ENCODE data around the gene MCF2L. TPM values are rescaled to one million over a fixed set of nuclear protein-coding genes. Genes with fewer than 3 reads are reported as not detected.

The MCF2L gene
- total RNA-seq, 1 donor from 2014 or later, result 41.2 TPM

GRCh38 chr13:113005997-113006396 lies 37.0 kb downstream of the MCF2L start:
- Histone ChIP-seq H3K27me3 (ENCODE audit: low read depth) (peaks cover 11% of the 10 kb centered on the region), H3K36me3 (peaks cover 6% of the 10 kb centered on the region), H3K27ac (replicated peaks) (no peak overlapping the region), H3K4me3 (no peak overlapping the region), H3K9me3 (replicated peaks) (no peaks in the 10 kb centered on the region), H3K4me1 (peaks cover 65% of the 10 kb centered on the region)
- intact Hi-C loops (cut with micrococcal nuclease), result no loop called here
- no peak for DNase-seq
- TF ChIP-seq CTCF (IDR thresholded peaks at IDR 0.05; ENCODE audit: borderline replicate concordance), result no peak

GRCh38 chr13:113006660-113007059 lies 37.6 kb downstream of the MCF2L start:
- H3K36me3 ChIP-seq, result peaks cover 6% of the 10 kb centered on the region
- H3K27me3 ChIP-seq (ENCODE audit: low read depth), result peaks cover 7% of the 10 kb centered on the region
- no peak overlapping the region for H3K27ac ChIP-seq (replicated peaks)
- DNase-seq, result no peak
- H3K4me1 ChIP-seq, result peaks cover 59% of the 10 kb centered on the region
- no peaks in the 10 kb centered on the region for H3K9me3 ChIP-seq (replicated peaks)
- intact Hi-C loops (cut with micrococcal nuclease), result no loop called here
- TF ChIP-seq CTCF (IDR thresholded peaks at IDR 0.05; ENCODE audit: borderline replicate concordance), result no peak
- H3K4me3 ChIP-seq, result no peak overlapping the region

GRCh38 chr13:113008851-113009250 lies 39.8 kb downstream of the MCF2L start:
- Histone ChIP-seq H3K36me3 (peaks cover 6% of the 10 kb centered on the region), H3K27ac (replicated peaks) (peak overlapping the region; percentile 59), H3K4me3 (no peak overlapping the region), H3K27me3 (ENCODE audit: low read depth) (no peaks in the 10 kb centered on the region), H3K9me3 (replicated peaks) (no peaks in the 10 kb centered on the region), H3K4me1 (peaks cover 46% of the 10 kb centered on the region)
- intact Hi-C loops (cut with micrococcal nuclease), result no loop called here
- DNase-seq, result no peak
- TF ChIP-seq CTCF (IDR thresholded peaks at IDR 0.05; ENCODE audit: borderline replicate concordance), result no peak

- no peaks in the 10 kb centered on the region for H3K27me3 ChIP-seq (ENCODE audit: low read depth)
- H3K4me1 ChIP-seq, result peaks cover 46% of the 10 kb centered on the region
- intact Hi-C loops (cut with micrococcal nuclease), result no loop called here
- no peak for DNase-seq
- no peaks in the 10 kb centered on the region for H3K9me3 ChIP-seq (replicated peaks)
- H3K36me3 ChIP-seq, result peaks cover under 1% of the 10 kb centered on the region
- no peak overlapping the region for H3K4me3 ChIP-seq
- H3K27ac ChIP-seq (replicated peaks), result peak overlapping the region; percentile 59
- TF ChIP-seq CTCF (IDR thresholded peaks at IDR 0.05; ENCODE audit: borderline replicate concordance), result no peak
These were observed 40.9 kb downstream of the MCF2L start for GRCh38 chr13:113009743-113010509.

GRCh38 chr13:113010510-113010865 lies 41.5 kb downstream of the MCF2L start:
- no peak for TF ChIP-seq CTCF (IDR thresholded peaks at IDR 0.05; ENCODE audit: borderline replicate concordance)
- Histone ChIP-seq H3K27ac (replicated peaks) (peak overlapping the region; percentile 59), H3K9me3 (replicated peaks) (no peaks in the 10 kb centered on the region), H3K36me3 (peaks cover 6% of the 10 kb centered on the region), H3K4me3 (no peak overlapping the region), H3K27me3 (ENCODE audit: low read depth) (no peaks in the 10 kb centered on the region), H3K4me1 (peaks cover 46% of the 10 kb centered on the region)
- no peak for DNase-seq
- intact Hi-C loops (cut with micrococcal nuclease), result no loop called here
